Suprapubic skin (tissue), 4 donors: Measurements from ENCODE around the gene SSTR3.

Source experiments
- POLR2A ChIP-seq, 2 donors: fragments of 450-650 bp; IDR thresholded peaks; one replicate each; pipeline ENCODE4 v1.6.1; 2017; ENCODE audit warnings: antibody characterized with exemption in 2 of 2, mild to moderate bottlenecking in 2 of 2, moderate library complexity in 2 of 2
- POLR2AphosphoS5 ChIP-seq, 3 donors: sonication (generic); formaldehyde crosslinking; IDR thresholded peaks; one replicate each; pipeline ENCODE4 v1.6.1; 2017; ENCODE audit warnings: antibody characterized with exemption in 3 of 3
- TF ChIP-seq, protein P1 (sequence below), 2 donors: fragments of 200-600 bp in 1 of 2; fragments of 450-650 bp in 1 of 2; sonication (generic) in 1 of 2; IDR thresholded peaks; one replicate each; pipeline ENCODE4 v1.5.1; 2016 to 2019; ENCODE audit warnings: antibody characterized with exemption in 2 of 2, mild to moderate bottlenecking in 1 of 2, moderate library complexity in 1 of 2

DNA sequence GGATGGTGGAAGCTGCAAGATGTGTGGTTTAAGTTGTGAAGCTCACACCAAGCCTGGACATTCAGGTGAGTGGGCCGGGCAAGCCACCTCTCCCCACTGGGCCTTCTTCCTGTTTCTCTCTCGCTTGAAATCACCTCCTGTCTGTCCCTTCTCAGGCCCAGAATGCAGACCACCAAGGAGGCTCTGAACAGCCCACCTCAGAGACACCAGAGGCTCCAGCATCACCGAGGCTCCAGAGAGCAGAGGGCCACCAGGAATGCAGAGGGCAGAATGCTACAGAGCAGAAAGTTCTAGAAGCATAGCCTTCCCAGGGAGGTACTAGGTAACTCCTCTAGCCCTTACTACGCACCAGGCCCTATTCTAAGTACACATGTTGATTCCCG lies 47.8 kb downstream of the SSTR3 start:
- TF ChIP-seq, protein P1, sequence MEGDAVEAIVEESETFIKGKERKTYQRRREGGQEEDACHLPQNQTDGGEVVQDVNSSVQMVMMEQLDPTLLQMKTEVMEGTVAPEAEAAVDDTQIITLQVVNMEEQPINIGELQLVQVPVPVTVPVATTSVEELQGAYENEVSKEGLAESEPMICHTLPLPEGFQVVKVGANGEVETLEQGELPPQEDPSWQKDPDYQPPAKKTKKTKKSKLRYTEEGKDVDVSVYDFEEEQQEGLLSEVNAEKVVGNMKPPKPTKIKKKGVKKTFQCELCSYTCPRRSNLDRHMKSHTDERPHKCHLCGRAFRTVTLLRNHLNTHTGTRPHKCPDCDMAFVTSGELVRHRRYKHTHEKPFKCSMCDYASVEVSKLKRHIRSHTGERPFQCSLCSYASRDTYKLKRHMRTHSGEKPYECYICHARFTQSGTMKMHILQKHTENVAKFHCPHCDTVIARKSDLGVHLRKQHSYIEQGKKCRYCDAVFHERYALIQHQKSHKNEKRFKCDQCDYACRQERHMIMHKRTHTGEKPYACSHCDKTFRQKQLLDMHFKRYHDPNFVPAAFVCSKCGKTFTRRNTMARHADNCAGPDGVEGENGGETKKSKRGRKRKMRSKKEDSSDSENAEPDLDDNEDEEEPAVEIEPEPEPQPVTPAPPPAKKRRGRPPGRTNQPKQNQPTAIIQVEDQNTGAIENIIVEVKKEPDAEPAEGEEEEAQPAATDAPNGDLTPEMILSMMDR (IDR thresholded peaks at IDR 0.05) = no peak
- no peak for TF ChIP-seq POLR2A (IDR thresholded peaks at IDR 0.05)
- TF ChIP-seq POLR2AphosphoS5 (IDR thresholded peaks at IDR 0.05) = no peak
